Lower leg skin (tissue), 4 donors: ENCODE results near the gene CBX6. TPM values are rescaled to one million over a fixed set of nuclear protein-coding genes. Genes with fewer than 3 reads are reported as not detected.

Source experiments
- DNase-seq, 2 donors: peaks; one replicate each; pipeline ENCODE4 v3.0.0-alpha.2; 2019; ENCODE audit warnings: low spot score in 2 of 2
- H3K4me3 ChIP-seq: fragments of 200-600 bp; sonication (generic); 2 replicates; pipeline ENCODE4 v1.5.1; 2017; ENCODE audit warnings: mild to moderate bottlenecking, low read depth; ENCODE audit not compliant: poor library complexity, severe bottlenecking
- POLR2A ChIP-seq, 2 donors: fragments of 450-650 bp; IDR thresholded peaks; one replicate each; pipeline ENCODE4 v1.6.1; 2016 to 2017; ENCODE audit warnings: antibody characterized with exemption in 2 of 2, mild to moderate bottlenecking in 1 of 2, moderate library complexity in 1 of 2
- WGBS, 2 donors: methylation state at CpG; one replicate each; pipeline ENCODE4 v1.1.5; 2018; 5-methylcytosine and 5-hydroxymethylcytosine counted together
- intact Hi-C: fragments of 100-400 bp; cut with DNase I; formaldehyde crosslinking; loops from one replicate; pipeline ENCODE4 v1.15.0; 2023; ENCODE audit warnings: low total_unique reads
- total RNA-seq, 4 donors: library from RNA; depleted of rRNA; stranded (reverse); fragments of >200 nt; gene quantifications; one replicate each; pipeline ENCODE4 v1.1.0, GENCODE V29; 2016
- TF ChIP-seq, protein P1 (sequence below), 3 donors: fragments of 450-650 bp; IDR thresholded peaks; one replicate each; pipeline ENCODE4 v1.5.1; 2016; ENCODE audit warnings: antibody characterized with exemption in 3 of 3, mild to moderate bottlenecking in 3 of 3, moderate library complexity in 2 of 3

The CBX6 gene
- total RNA-seq, 4 donors from 2014 or later: 5.1 to 20.0 (median 13.9) TPM

GRCh38 chr22:38819387-38819940 lies 52.6 kb downstream of the CBX6 start:
- TF ChIP-seq, protein P1, sequence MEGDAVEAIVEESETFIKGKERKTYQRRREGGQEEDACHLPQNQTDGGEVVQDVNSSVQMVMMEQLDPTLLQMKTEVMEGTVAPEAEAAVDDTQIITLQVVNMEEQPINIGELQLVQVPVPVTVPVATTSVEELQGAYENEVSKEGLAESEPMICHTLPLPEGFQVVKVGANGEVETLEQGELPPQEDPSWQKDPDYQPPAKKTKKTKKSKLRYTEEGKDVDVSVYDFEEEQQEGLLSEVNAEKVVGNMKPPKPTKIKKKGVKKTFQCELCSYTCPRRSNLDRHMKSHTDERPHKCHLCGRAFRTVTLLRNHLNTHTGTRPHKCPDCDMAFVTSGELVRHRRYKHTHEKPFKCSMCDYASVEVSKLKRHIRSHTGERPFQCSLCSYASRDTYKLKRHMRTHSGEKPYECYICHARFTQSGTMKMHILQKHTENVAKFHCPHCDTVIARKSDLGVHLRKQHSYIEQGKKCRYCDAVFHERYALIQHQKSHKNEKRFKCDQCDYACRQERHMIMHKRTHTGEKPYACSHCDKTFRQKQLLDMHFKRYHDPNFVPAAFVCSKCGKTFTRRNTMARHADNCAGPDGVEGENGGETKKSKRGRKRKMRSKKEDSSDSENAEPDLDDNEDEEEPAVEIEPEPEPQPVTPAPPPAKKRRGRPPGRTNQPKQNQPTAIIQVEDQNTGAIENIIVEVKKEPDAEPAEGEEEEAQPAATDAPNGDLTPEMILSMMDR (IDR thresholded peaks at IDR 0.05): no peak
- no peak for TF ChIP-seq POLR2A (IDR thresholded peaks at IDR 0.05)
- no peak overlapping the region for H3K4me3 ChIP-seq
- DNase-seq: no peak
- intact Hi-C loops: no loop called here
- WGBS, 2 donors: 77 to 87% methylated on average over 10 of the region's 10 CpGs

DNA sequence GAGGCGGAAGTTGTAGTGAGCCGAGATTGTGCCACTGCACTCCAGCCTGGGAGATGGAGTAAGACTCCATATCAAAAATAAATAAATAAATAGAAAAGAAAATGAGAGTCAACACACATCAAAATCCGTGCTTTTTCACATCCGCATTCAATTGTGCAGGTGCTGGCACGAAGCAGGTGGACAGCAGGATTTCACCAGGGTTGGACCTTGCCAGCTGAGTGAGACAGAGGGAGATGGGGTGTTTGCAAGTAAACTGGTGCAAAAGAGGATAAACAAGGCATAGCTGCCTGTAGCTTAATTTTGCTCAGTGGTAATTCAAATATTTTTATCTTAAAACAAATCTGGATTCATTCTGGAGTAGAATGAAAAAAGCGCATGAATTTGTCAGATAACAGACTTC lies 54.8 kb downstream of the CBX6 start:
- intact Hi-C loops: no loop called here

DNA sequence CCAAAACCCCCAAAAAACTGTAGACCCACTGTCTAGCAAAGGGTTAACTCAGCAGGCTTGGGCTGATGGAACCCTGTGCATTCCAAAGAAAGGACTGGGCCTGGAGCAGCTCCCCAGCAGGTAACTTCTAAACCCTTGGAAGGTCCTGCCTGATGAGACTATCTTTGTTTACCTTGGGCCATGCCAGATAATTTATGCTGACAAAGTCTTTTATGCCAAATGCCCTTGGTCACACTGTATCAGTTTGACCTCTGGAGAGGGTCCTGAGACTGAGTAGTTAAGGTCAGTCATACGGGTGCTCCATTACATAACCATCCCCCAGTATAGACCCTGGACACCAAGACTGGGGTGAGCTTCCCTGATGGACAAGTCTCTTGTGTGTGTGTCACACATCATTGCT lies 56.2 kb downstream of the CBX6 start:
- intact Hi-C loops: no loop called here

More for the DNA sequence above, 54.8 kb downstream of the CBX6 start:
- no peak for DNase-seq
- H3K4me3 ChIP-seq: no peak overlapping the region
- TF ChIP-seq POLR2A (IDR thresholded peaks at IDR 0.05): no peak
- TF ChIP-seq, protein P1 (IDR thresholded peaks at IDR 0.05): no peak
- 88 to 89% methylated on average over 6 of the region's 6 CpGs for WGBS, 2 donors

More for the DNA sequence above, 56.2 kb downstream of the CBX6 start:
- H3K4me3 ChIP-seq: no peak overlapping the region
- 50 to 75% methylated on average over 1 of the region's 1 CpG for WGBS, 2 donors
- no peak for DNase-seq
- TF ChIP-seq, protein P1 (IDR thresholded peaks at IDR 0.05): no peak
- TF ChIP-seq POLR2A (IDR thresholded peaks at IDR 0.05): no peak

Other genes starting within 250 kb of the CBX6 start
- gene FAM227A, start 215.8 kb downstream of the CBX6 start, total RNA-seq: 1 to 10 TPM in 3 of 4 donors, under 1 TPM in 1; 0.97 to 3.9 (median 2.4) TPM
- gene CBY1, start 215.6 kb downstream of the CBX6 start, total RNA-seq: 10 to 100 TPM; 16.6 to 26.6 (median 22.1) TPM
- gene TOMM22, start 190.3 kb downstream of the CBX6 start, total RNA-seq: 10 to 100 TPM; 24.8 to 42.2 (median 34.5) TPM
- gene JOSD1, start 171.3 kb downstream of the CBX6 start, total RNA-seq: 10 to 100 TPM; 52.0 to 90.6 (median 68.0) TPM
- gene GTPBP1, start 166.3 kb downstream of the CBX6 start, total RNA-seq: 10 to 100 TPM; 53.1 to 79.9 (median 72.7) TPM
- 100 to 1,000 TPM; 231 to 344 (median 282) TPM for gene SUN2, start 116.2 kb downstream of the CBX6 start, total RNA-seq
- gene DNAL4, start 78.1 kb downstream of the CBX6 start, total RNA-seq: 10 to 100 TPM; 15.3 to 24.2 (median 23.7) TPM
- 1 to 10 TPM in 2 of 4 donors, under 1 TPM in 2; 0.34 to 4.6 (median 1.7) TPM for gene NPTXR, start 28.2 kb downstream of the CBX6 start, total RNA-seq
- under 1 TPM in 2 of 4 donors, not detected in 2; 0.29 to 0.39 TPM for gene APOBEC3A, start 85.4 kb upstream of the CBX6 start, total RNA-seq
- gene APOBEC3B, start 110.1 kb upstream of the CBX6 start, total RNA-seq: 1 to 10 TPM in 1 of 4 donors, under 1 TPM in 2, not detected in 1; 0.15 to 2.4 (median 0.21) TPM
- 1 to 10 TPM; 4.6 to 8.0 (median 6.8) TPM for gene APOBEC3C, start 142.0 kb upstream of the CBX6 start, total RNA-seq
- gene APOBEC3D, start 148.9 kb upstream of the CBX6 start, total RNA-seq: under 1 TPM in 3 of 4 donors, not detected in 1; 0.32 to 0.78 (median 0.59) TPM
- 1 to 10 TPM in 1 of 4 donors, under 1 TPM in 2, not detected in 1; 0.30 to 4.0 (median 0.86) TPM for gene APOBEC3F, start 168.6 kb upstream of the CBX6 start, total RNA-seq
- 1 to 10 TPM; 1.1 to 3.9 (median 1.9) TPM for gene APOBEC3G, start 205.1 kb upstream of the CBX6 start, total RNA-seq
- not detected for gene APOBEC3H, start 225.0 kb upstream of the CBX6 start, total RNA-seq